ENCODE measurements around the gene DIP2A. TPM values are rescaled to one million over a fixed set of nuclear protein-coding genes. Genes with fewer than 3 reads are reported as not detected.

Gene DIP2A
- total RNA-seq, 2 experiments from 2014 or later, result 32.0 to 35.3 TPM

DNA sequence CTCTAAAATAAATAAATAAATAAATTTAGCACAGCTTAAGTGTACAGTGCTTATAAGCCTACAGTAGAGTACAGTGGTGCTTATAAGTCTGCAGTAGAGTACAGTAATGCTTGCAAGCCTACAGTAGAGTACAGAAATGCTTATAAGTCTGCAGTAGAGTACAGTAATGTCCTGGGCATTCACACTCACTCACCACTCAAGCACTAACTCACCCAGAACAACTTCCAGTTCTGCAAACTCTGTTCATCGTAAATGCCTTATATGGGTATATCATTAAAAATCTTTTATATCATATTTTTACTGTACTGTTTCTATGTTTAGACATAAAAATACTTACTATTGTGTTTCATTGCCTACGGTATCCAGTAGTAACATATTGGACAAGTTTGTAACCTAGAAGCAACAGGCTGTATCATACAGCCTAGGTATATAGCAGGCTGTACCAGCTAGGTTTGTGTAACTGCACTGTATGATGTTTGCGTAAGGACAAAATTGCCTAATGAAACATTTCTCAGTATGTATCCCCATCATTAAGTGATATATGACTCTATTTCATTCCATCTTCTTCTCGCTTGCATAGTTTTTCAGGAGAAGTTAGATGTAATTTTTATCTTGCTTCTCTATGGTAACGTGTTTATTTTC is 160.2 kb downstream of the DIP2A start:
- ChIA-PET POLR2A (no interaction called here), CTCF (interaction anchor here (0.6 kb wide), 1 partner anchor 14 kb away, joined by 4 read pairs; no protein-coding TSS in a partner anchor)

More for the DNA sequence above, 160.2 kb downstream of the DIP2A start:
- DNase-seq, result no peak
- intact Hi-C loops (cut with micrococcal nuclease), result no loop called here
- H3K27me3 Mint-ChIP-seq, result peaks cover 2% of the 10 kb centered on the region
- no peak overlapping the region for H3K4me3 Mint-ChIP-seq
- H3K9me3 Mint-ChIP-seq, result no peaks in the 10 kb centered on the region
- H3K4me1 Mint-ChIP-seq (ENCODE audit: low read depth), result peaks cover 24% of the 10 kb centered on the region
- H3K27ac Mint-ChIP-seq, result no peak overlapping the region
- no peaks in the 10 kb centered on the region for H3K36me3 Mint-ChIP-seq

Other genes with a start within 250 kb of the DIP2A start
- 10 to 100 TPM; 22.7 to 22.8 TPM for gene LSS, start 230.1 kb upstream of the DIP2A start, total RNA-seq
- gene MCM3AP, start 173.3 kb upstream of the DIP2A start, total RNA-seq, result 100 to 1,000 TPM; 117 to 126 TPM
- gene YBEY, start 172.5 kb upstream of the DIP2A start, total RNA-seq, result 10 to 100 TPM; 14.4 to 14.8 TPM
- 10 to 100 TPM; 25.8 to 28.1 TPM for gene C21orf58, start 135.0 kb upstream of the DIP2A start, total RNA-seq
- gene PCNT, start 134.7 kb upstream of the DIP2A start, total RNA-seq, result 10 to 100 TPM; 48.5 to 50.6 TPM
- not detected for gene S100B, start 146.2 kb downstream of the DIP2A start, total RNA-seq
- 10 to 100 TPM; 85.4 to 90.7 TPM for gene PRMT2, start 176.8 kb downstream of the DIP2A start, total RNA-seq

All from activated CD4-positive, alpha-beta memory T cell treated with anti-CD3 and anti-CD28 coated beads for 36 hours (primary cell).